ENCODE measurements around the gene MAP1S. TPM values are rescaled to one million over a fixed set of nuclear protein-coding genes. Genes with fewer than 3 reads are reported as not detected.

Gene MAP1S
- total RNA-seq, 2 donors from 2014 or later: 50.8 to 57.0 TPM

DNA sequence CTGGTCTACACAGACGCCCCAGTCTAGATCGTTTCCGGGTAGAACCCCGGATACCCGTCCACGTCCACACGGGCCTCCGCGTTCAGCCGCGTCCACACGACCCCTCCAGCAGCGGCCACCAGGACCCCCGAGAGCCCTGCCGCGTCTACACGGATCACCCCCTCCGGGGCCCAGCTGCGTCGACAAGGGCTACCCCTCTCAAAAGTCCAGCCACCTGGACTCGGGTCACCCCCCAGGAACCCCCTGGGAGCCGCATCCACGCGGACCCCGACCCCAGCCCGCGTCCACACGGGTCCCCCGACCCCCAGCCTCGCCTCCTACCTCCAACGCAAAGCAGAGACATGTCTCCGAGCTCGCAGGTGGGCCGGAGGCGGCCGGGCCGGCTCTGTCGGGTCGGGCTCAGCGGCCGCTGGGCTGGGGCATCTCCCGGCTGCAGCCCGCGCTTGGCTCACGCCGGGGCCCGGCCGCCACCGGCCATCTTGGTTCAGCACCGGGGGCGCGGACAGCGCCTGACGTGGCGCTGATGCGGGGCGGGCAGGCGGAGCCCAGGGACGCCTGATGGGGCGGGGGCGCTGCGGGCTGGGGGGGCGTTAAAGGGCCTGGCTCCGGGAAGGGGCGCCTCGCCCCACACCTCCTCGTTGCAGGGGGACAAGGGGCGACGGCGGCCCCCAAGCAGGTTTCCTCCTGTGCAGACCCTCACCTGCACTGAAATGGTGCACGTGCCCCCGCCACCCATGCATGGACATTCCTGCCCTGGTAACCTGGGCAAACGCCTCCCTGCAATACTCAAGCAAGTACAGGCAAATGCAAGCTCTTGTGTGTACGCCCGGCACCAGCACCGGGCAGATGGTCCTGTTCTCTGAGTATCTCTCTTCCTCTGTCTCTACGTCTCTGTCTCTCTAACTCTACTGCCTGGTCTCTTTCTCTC, 31.2 kb upstream of the MAP1S start, which contains the start of gene UNC13A:
TSS of gene UNC13A (minus strand) at position 498 of the 928 bp plus-strand sequence. CDS start at position 343, 155 bp downstream.
- peak; percentile 85 for DNase-seq (ENCODE audit: low spot score)
- intact Hi-C loops (cut with DNase I): no loop called here

DNA sequence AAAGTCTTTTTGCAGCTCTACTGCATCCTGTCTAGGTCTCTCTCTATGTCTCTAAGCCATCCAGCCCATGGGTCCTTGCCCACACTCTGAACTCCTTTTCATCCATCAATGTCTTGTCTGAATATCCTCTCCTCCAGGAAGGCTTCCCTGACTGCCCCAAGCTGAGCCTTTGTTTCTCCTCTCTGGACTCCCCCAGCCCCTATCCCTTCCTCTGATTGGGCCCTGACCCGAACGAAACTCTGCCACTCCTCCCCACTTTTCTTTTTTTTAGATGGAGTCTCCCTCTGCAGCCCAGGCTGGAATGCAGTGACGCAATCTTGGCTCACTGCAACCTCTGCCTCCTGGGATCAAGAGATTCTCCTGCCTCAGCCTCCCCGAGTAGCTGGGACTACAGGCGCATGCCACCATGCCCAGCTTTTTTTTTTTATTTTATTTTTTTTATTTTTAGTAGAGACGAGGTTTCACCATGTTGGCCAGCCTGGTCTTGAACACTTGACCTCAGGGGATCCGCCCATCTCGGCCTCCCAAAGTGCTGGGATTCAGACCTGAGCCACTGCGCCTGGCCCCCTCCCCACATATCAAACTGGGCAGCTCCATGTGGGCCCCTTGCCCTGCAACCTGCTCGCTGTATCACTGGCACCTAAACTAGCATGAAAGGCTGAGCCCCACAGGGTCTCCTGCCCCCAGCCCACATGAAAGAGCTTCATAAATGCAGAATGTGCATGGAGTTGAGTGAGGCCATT, 30.3 kb upstream of the MAP1S start:
- intact Hi-C loops (cut with DNase I): no loop called here
- no peak for DNase-seq (ENCODE audit: low spot score)

DNA sequence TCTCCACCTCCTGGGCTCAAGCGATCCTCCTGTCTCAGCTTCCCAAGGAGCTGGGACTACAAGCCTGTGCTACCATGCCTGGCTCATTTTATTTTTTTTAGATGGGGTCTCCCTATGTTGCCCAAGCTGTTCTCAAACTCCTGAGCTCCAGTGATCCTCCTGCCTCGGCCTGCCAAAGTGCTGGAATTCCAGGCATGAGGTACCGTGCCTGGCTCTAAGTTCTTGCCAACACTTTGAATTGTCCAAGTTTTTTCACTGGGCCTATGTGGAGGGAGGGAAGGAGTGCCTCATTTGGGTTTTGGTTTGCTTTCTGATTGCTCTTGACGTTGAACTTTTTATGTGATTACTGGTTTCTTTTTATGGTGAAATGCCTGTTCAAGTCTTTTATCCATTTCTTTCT, 26.7 kb upstream of the MAP1S start:
- intact Hi-C loops (cut with DNase I): no loop called here
- DNase-seq (ENCODE audit: low spot score): no peak

DNA sequence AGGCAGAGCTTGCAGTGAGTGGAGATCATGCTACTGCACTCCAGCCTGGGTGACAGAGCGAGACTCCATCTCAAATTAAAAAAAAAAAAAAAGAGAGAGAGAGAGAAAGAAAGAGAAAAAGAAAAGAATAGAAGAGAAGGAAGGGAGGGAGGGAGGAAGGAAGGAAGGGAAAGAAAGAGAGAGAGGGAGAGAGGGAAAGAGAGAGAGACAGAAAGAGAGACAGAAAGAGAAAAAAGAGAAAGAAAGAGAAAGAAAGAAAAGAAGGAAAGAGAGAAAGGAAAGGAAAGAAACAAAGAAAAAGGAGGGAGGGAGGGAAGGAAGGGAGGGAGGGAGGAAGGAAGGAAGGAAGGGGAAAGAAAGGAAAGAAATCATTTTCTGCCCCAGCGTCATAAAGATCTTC, 24.1 kb upstream of the MAP1S start:
- no peak for DNase-seq (ENCODE audit: low spot score)
- intact Hi-C loops (cut with DNase I): no loop called here

DNA sequence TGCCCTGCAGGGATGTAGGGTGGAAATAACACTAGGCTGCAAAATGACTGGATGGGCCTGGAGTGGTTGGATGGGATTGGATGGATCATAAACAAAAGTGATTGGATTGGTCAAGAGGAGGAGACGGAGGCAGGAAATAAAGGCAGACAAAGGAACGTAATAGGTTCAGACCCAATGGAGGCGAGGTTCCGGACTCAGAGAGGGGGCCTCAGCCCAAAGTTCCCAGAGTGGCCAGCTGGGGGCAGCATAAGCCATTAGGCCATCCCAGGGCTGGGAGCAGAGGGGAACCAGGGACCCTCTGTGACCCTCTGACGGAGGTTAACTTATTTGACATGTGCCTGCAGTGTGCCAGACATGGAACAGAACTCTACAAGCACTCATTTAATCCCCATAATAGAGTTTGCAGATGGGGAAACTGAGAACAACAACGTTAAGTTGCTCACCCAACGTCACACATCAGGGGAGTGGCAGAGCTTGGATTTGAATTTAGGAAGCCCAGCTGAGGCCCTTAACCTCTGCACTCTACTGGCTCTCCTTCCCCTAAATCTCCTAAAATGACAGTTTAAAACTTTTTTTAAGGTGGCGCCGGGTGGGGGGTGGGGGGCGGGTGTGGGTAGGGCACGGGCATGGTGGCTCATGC, 15.3 kb upstream of the MAP1S start:
- intact Hi-C loops (cut with DNase I): no loop called here
- peak; percentile 89 for DNase-seq (ENCODE audit: low spot score)

DNA sequence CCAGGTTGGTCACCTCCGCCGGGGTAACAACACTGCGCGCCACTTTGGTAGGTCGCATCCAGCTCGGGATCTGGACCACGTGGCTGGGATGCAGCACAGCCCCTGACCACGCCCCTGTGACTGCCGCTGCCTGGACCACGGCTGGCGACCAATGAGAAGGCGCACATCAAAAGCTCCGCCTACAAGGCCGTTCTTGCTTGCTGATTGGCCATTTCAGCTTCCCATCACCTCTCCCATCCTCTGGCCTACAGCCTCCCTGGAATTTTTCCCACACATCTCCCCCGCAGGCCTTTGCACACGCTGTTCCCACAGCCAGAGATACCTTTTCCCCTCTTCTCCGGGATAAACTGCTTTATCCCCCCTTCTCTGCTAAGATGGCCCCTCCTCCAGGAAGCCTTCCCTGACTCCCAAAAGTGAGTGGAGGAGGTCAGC, 12.5 kb upstream of the MAP1S start:
- intact Hi-C loops (cut with DNase I): loop anchor here in 1 of 2 donors (5.0 kb wide), 1 partner anchor 66 kb away; no protein-coding TSS in a partner anchor
- no peak for DNase-seq (ENCODE audit: low spot score)

DNA sequence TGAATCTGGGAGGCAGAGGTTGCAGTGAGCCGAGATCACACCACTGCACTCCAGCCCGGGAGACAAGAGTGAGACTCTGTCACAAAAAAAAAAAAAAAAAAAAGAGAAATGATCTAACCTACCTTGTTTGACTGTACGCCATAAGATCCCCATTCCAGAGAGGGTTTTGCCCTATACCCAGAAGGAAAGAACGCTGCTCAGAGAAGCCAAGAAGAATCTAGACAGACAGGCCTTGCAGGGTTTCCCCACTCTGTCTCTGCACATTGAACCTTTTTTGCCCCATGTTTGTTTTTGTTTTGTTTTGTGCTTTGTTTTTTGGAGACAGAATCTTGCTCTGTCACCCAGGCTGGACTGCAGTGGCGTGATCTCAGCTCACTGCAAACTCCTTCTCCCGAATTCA, 7.4 kb upstream of the MAP1S start:
- DNase-seq (ENCODE audit: low spot score): no peak
- intact Hi-C loops (cut with DNase I): no loop called here

DNA sequence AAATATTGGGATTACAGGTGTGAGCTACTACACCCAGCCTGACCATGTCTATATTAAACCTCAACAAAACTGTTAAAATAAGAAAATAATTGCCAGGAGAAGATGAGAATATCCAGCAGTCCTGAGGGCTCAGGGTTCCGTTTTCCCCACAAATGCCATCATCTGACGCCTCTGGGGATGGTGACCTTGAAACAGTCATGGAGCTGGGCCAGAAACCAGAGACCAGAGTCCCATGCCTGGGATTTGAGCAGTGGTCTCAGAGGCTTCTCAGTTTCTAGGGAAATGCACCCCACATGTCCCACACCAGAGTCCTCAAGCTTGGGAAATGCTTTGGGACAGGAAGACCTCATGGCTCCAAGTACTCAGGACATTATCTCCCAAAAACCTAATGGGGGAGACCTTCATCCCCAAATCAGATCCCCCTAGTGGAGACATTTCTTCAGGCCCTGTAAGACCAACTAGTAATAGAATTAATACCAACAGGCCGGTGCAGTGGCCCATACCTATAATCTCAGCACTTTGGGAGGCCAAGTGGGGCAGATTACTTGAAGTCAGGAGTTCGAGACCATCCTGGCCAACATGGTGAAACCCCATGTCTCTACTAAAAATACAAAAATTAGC, 2.9 kb upstream of the MAP1S start:
- DNase-seq (ENCODE audit: low spot score): no peak
- intact Hi-C loops (cut with DNase I): no loop called here

DNA sequence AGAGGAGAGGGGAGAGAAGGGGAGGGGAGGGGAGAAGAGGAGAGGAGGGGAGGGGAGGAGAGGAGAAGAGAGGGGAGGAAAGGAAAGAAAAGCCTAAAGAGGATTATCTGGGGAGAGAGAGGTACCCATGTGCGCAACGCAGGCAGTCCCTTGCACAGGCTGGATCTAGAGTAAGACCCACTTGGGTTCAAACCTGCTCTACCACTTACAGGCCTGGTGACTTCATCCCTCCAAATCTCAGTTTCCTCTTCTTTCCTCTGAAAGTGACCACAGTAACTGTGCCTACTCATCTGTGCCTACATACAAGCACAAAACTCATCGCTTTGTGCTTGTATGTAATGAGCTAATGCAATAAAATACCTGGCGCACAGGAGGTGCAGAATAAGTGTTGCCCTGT, 732 bp upstream of the MAP1S start:
- intact Hi-C loops (cut with DNase I): no loop called here
- DNase-seq (ENCODE audit: low spot score): no peak

DNA sequence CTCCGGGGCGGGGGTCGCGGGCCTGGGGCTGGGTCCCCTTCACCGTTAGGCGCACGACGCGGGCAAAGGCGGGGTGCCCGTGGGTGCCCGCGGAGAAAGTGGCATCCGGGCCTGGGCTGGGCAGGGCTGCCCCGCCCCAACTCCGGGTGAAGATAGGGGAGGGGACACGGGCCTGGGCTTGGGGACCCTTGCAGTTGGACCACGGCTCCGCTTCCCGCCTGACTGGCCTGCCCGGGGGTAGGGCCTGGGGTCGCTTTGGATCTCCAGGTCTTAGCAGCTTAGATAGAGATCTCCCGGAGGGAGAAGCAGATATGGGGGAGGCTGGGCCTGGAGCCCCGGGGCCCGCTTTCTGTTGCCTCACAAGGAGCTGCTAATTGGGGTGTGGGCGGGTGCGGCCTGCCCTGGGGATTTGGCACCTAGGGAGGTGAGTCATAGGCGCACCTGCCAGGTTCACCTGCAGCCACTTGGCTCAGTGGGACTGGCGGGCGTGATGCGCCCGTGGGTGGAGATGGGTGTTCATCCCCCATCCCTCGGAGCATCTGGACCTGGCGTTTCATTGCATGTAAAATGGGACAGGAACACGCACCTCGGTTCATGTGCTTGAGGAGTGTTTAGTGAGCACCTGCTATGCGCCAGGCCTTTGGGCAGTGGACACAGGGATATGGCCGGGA, 585 bp downstream of the MAP1S start:
- no peak for DNase-seq (ENCODE audit: low spot score)
- intact Hi-C loops (cut with DNase I): loop anchor here in 1 of 2 donors (10.0 kb wide), 1 partner anchor 665 kb away; the partner anchor contains the start of gene GDF15

DNA sequence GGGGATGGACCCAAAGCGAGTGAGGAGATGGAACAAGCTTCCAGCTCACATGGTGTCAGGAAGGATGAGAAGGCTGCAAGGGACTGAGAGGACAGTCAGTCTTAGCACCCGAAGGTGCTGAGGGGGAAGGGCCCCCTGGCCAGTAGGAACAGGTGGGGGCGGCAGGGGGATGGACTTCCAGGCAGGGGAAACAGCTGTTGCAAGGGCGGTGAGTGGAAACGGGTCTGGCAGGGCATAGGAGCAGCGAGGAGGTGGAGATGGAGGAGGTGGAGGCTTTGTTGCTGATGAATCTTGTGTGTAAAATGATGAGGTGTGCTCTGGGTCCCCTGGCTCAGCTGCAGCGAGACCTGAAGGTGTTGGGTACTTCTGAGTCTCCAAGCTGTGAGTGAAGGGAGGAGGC, 1.2 kb downstream of the MAP1S start:
- no peak for DNase-seq (ENCODE audit: low spot score)
- intact Hi-C loops (cut with DNase I): loop anchor here in 1 of 2 donors (10.0 kb wide), 1 partner anchor 664 kb away; the partner anchor contains the start of gene GDF15

DNA sequence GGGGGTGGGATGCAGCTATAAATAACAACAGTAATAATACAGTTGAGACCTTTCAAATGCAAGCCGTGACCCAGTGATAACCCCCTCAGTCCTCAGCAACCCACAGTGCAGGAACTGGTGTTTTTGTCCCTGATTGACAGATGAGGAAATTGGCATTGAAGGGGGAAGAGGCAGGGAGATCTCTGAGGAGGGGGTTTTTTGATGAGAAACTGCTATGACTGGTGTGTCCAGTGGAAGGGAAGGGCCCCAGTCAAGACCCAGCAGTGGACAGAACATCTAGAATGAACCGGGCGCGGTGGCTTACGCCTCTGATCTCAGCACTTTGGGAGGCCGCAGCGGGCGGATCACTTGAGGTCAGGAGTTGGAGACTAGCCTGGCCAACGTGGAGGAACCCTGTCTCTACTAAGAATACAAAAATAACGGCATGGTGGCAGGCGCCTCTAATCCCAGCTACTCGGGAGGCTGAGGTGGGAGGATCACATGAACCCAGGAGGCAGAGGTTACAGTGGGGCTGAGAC, 1.9 kb downstream of the MAP1S start:
- DNase-seq (ENCODE audit: low spot score): no peak
- intact Hi-C loops (cut with DNase I): loop anchor here in 1 of 2 donors (10.0 kb wide), 1 partner anchor 664 kb away; the partner anchor contains the start of gene GDF15

DNA sequence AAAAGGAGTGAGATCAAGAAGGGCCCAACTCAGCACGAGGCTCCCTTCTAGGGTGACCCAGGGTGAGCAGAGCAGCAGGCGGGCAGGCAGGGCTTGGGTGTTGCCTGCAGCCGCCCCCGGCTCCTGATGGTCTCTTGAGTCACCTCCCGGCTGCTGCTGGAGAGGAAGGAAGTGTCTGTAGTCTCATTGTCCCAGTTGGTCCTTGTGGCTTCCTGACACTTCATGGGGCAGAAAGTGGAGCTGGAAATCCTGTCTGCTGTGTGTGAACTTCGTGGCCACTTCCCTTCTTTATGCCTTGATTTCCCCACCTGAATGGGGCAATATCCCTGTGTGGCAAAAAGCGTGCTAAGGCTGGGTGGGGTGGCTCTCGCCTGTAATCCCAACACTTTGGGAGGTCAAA, 2.5 kb downstream of the MAP1S start:
- DNase-seq (ENCODE audit: low spot score): peak; percentile 86
- intact Hi-C loops (cut with DNase I): loop anchor here in 1 of 2 donors (10.0 kb wide), 1 partner anchor 663 kb away; the partner anchor contains the start of gene GDF15

DNA sequence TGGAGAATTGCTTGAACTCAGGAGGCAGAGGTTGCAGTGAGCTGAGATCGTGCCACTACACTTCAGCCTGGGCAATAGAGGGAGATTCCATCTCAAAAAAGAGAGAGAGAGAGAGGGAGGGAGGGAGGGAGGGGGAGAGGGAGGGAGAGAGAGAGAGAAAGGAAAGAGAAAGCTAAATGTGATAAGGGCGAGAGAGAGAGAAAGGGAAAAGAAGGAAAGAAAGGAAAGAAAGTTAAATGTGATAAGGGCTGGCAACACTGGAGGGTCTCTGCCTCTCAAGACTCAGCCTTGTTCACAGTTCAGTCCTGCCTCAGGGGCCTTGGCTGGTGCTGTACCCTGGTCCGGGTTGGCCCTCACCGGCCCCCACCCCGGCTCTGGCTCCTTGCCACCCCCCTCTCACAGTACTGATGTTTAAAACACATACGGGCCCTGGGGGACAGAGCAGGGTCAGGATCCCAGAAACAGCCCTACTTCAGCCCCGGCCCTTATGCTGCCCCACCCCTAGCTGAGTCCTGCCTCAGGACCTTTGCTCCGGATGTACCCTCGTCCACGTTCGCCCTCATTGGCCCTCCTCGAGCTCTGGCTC, 3.5 kb downstream of the MAP1S start:
- intact Hi-C loops (cut with DNase I): loop anchor here in 1 of 2 donors (10.0 kb wide), 1 partner anchor 662 kb away; the partner anchor contains the start of gene GDF15
- DNase-seq (ENCODE audit: low spot score): no peak

DNA sequence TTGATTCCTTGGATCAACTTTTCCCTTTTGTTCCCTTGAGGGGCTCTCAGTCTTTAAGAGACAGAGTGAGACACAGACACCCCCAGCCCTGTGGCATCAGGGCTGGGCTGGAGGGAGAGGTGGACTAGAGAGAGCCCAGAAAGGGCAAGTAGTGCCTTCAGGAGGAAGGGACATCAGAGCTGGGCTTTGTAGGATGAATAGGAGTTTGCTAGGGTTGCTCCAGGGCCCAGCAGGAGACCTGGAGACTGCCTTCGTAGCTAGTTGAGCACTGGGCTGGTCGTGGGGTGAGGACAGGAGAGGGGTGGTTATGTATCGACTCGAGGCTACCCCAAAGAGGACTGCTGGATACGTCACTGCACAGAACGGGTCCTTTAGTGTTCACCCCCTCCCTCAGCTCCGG, 5.4 kb downstream of the MAP1S start:
- intact Hi-C loops (cut with DNase I): loop anchor here in 1 of 2 donors (10.0 kb wide), 1 partner anchor 660 kb away; the partner anchor contains the start of gene GDF15
- no peak for DNase-seq (ENCODE audit: low spot score)

DNA sequence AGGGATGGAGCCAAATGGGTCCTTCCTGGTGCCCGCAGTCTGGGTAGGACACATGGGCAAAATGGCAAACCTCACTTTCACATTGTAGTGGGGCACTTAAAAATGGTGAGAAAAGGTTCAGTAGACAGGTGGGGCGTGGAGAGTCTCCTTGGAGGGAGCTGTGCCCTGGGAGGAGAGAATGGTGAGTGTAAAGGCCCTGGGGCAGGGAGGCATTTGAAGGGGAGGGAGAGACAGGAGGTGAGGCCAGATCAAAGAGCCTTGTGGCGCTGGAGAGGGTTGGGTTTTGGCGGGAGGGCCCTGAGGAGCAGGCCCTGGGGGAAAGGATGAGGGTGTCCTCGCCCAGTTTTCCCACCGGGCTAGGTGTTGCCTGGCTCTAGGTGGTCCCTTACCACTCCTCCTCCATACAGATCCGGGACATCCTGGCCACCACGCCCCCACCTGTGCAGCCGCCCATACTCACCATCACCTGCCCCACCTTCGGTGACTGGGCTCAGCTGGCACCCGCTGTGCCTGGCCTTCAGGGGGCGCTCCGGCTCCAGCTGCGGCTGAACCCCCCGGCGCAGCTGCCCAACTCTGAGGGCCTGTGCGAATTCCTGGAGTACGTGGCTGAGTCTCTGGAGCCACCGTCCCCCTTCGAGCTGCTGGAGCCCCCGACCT, 6.3 kb downstream of the MAP1S start:
- DNase-seq (ENCODE audit: low spot score): no peak
- intact Hi-C loops (cut with DNase I): loop anchor here in 1 of 2 donors (10.0 kb wide), 1 partner anchor 659 kb away; the partner anchor contains the start of gene GDF15

DNA sequence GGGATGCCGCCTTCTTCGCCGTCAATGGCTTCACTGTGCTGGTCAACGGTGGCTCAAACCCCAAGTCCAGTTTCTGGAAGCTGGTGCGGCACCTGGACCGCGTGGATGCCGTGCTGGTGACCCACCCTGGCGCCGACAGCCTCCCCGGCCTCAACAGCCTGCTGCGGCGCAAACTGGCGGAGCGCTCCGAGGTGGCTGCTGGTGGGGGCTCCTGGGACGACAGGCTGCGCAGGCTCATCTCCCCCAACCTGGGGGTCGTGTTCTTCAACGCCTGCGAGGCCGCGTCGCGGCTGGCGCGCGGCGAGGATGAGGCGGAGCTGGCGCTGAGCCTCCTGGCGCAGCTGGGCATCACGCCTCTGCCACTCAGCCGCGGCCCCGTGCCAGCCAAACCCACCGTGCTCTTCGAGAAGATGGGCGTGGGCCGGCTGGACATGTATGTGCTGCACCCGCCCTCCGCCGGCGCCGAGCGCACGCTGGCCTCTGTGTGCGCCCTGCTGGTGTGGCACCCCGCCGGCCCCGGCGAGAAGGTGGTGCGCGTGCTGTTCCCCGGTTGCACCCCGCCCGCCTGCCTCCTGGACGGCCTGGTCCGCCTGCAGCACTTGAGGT, 7.0 kb downstream of the MAP1S start:
- no peak for DNase-seq (ENCODE audit: low spot score)
- intact Hi-C loops (cut with DNase I): loop anchor here in 1 of 2 donors (10.0 kb wide), 1 partner anchor 659 kb away; the partner anchor contains the start of gene GDF15
